ENCODE data around the gene PTPRM. TPM values are rescaled to one million over a fixed set of nuclear protein-coding genes. Genes with fewer than 3 reads are reported as not detected.

PTPRM gene
- total and polyA plus RNA-seq, 4 donors, result 9.2 to 23.0 (median 12.7) TPM

- H3K4me1 ChIP-seq (ENCODE audit: control insufficient read depth in 4 of 4, insufficient read depth in 4 of 4, low read length in 3 of 4), result no peaks in the 10 kb centered on the region
- WGBS, result 94% methylated on average over 8 of the region's 8 CpGs
- H3K9ac ChIP-seq (ENCODE audit: low read depth in 1 of 2, low read length in 2 of 2), result no peak overlapping the region
- no peak overlapping the region for H3K27ac ChIP-seq (ENCODE audit: low read depth in 1 of 2, low read length in 2 of 2)
- H3K9me3 ChIP-seq (ENCODE audit: control insufficient read depth in 4 of 4, low read length in 3 of 4), result no peaks in the 10 kb centered on the region
- DNase-seq (ENCODE audit: low spot score), result no peak
- no peak overlapping the region for H3K4me3 ChIP-seq (ENCODE audit: low read depth in 1 of 3, low read length in 3 of 3)
- no peaks in the 10 kb centered on the region for H3K27me3 ChIP-seq (ENCODE audit: control insufficient read depth in 4 of 4, insufficient read depth in 4 of 4, low read length in 3 of 4)
- TF ChIP-seq REST (IDR thresholded peaks at IDR 0.05) (no peak), SP1 (IDR thresholded peaks at IDR 0.05) (no peak), RAD21 (IDR thresholded peaks at IDR 0.05) (no peak), HNF4G (IDR thresholded peaks at IDR 0.05) (no peak), GABPA (IDR thresholded peaks at IDR 0.05 in 1 of 2, conservative IDR thresholded peaks at IDR 0.05 in 1 of 2) (no peak), TAF1 (conservative IDR thresholded peaks at IDR 0.05) (no peak), FOXA1 (IDR thresholded peaks at IDR 0.05) (no peak), CTCF (IDR thresholded peaks at IDR 0.05; ENCODE audit: low read depth, low read length, missing input control) (no peak), NR2F2 (IDR thresholded peaks at IDR 0.05) (no peak), MAX (IDR thresholded peaks at IDR 0.05) (no peak), FOXA2 (IDR thresholded peaks at IDR 0.05) (no peak), JUND (IDR thresholded peaks at IDR 0.05) (no peak), ATF3 (IDR thresholded peaks at IDR 0.05) (no peak), YY1 (IDR thresholded peaks at IDR 0.05) (no peak), RXRA (IDR thresholded peaks at IDR 0.05) (no peak)
- H3K36me3 ChIP-seq (ENCODE audit: control insufficient read depth in 4 of 4, insufficient read depth in 3 of 4, low read depth in 1 of 4, low read length in 3 of 4), result no peaks in the 10 kb centered on the region
Observed at GRCh38 chr18:7678389-7678788, 111.3 kb downstream of the PTPRM start.

GRCh38 chr18:7678801-7679200 lies 111.7 kb downstream of the PTPRM start:
- WGBS, result 80% methylated on average over 4 of the region's 4 CpGs

More at GRCh38 chr18:7678801-7679200, 111.7 kb downstream of the PTPRM start:
- Histone ChIP-seq H3K4me3 (ENCODE audit: low read depth in 1 of 3, low read length in 3 of 3) (no peak overlapping the region), H3K4me1 (ENCODE audit: control insufficient read depth in 4 of 4, insufficient read depth in 4 of 4, low read length in 3 of 4) (no peaks in the 10 kb centered on the region), H3K9me3 (ENCODE audit: control insufficient read depth in 4 of 4, low read length in 3 of 4) (no peaks in the 10 kb centered on the region), H3K27me3 (ENCODE audit: control insufficient read depth in 4 of 4, insufficient read depth in 4 of 4, low read length in 3 of 4) (no peaks in the 10 kb centered on the region), H3K9ac (ENCODE audit: low read depth in 1 of 2, low read length in 2 of 2) (no peak overlapping the region), H3K36me3 (ENCODE audit: control insufficient read depth in 4 of 4, insufficient read depth in 3 of 4, low read depth in 1 of 4, low read length in 3 of 4) (no peaks in the 10 kb centered on the region), H3K27ac (ENCODE audit: low read depth in 1 of 2, low read length in 2 of 2) (no peak overlapping the region)
- TF ChIP-seq TAF1 (conservative IDR thresholded peaks at IDR 0.05) (no peak), FOXA1 (IDR thresholded peaks at IDR 0.05) (no peak), ATF3 (IDR thresholded peaks at IDR 0.05) (no peak), CTCF (IDR thresholded peaks at IDR 0.05; ENCODE audit: low read depth, low read length, missing input control) (no peak), EGR1 (IDR thresholded peaks at IDR 0.05; ENCODE audit: low read depth in 2 of 2) (no peak), NR2F2 (IDR thresholded peaks at IDR 0.05) (no peak), MAX (IDR thresholded peaks at IDR 0.05) (no peak), HNF4G (IDR thresholded peaks at IDR 0.05) (no peak)
- no peak for DNase-seq (ENCODE audit: low spot score)
